Renal cortical epithelial cell (primary cell): Measurements from ENCODE around the gene ANKRD53. TPM values are rescaled to one million over a fixed set of nuclear protein-coding genes. Genes with fewer than 3 reads are reported as not detected.

Experiments used
- DNase-seq: peaks from one replicate; pipeline ENCODE4 v3.0.0-alpha.2; 2011; ENCODE audit warnings: low read depth
- total RNA-seq: library from RNA; depleted of rRNA; stranded (reverse); fragments of >200 nt; gene quantifications from 2 replicates; pipeline ENCODE4 v1.2.3, GENCODE V29; 2014

The ANKRD53 gene
- total RNA-seq, 1 donor from 2014 or later: 0.30 TPM

- DNase-seq: no peak
These were observed 35.1 kb upstream of the ANKRD53 start for GRCh38 chr2:70943205-70943871.

- DNase-seq: no peak
These were observed 34.2 kb upstream of the ANKRD53 start for GRCh38 chr2:70944111-70944690.

- DNase-seq: peak; percentile 60
These were observed 31.5 kb upstream of the ANKRD53 start for GRCh38 chr2:70946832-70947442.

GRCh38 chr2:70947556-70948184, 30.8 kb upstream of the ANKRD53 start:
- DNase-seq: peak; percentile 56

GRCh38 chr2:70948337-70949003, 30.0 kb upstream of the ANKRD53 start:
- DNase-seq: peak; percentile 34

GRCh38 chr2:70949086-70949485, 29.3 kb upstream of the ANKRD53 start:
- DNase-seq: no peak

- no peak for DNase-seq
These were observed 23.5 kb upstream of the ANKRD53 start for GRCh38 chr2:70954886-70955285.

GRCh38 chr2:70956141-70956540, 22.3 kb upstream of the ANKRD53 start:
- DNase-seq: no peak

- no peak for DNase-seq
These were observed 20.6 kb upstream of the ANKRD53 start for GRCh38 chr2:70957798-70958197.

- no peak for DNase-seq
These were observed 19.7 kb upstream of the ANKRD53 start for GRCh38 chr2:70958759-70959158.

- no peak for DNase-seq
These were observed 19.1 kb upstream of the ANKRD53 start for GRCh38 chr2:70959271-70959761.

- no peak for DNase-seq
These were observed 18.3 kb upstream of the ANKRD53 start for GRCh38 chr2:70959851-70960832.

GRCh38 chr2:70960833-70961647, 17.4 kb upstream of the ANKRD53 start:
- DNase-seq: no peak

GRCh38 chr2:70961648-70961994, 16.8 kb upstream of the ANKRD53 start:
- no peak for DNase-seq

GRCh38 chr2:70962211-70962884, 16.1 kb upstream of the ANKRD53 start:
- DNase-seq: no peak

- DNase-seq: no peak
These were observed 15.2 kb upstream of the ANKRD53 start for GRCh38 chr2:70962885-70963878.

- DNase-seq: no peak
These were observed 14.3 kb upstream of the ANKRD53 start for GRCh38 chr2:70964133-70964532.
